Lower leg skin (tissue), 3 donors: ENCODE measurements around the gene ACTG1.

Experiments
- CTCF ChIP-seq, 3 donors: fragments of 450-650 bp; IDR thresholded peaks; one replicate each; pipeline ENCODE4 v1.5.1; 2016; ENCODE audit warnings: antibody characterized with exemption in 3 of 3, mild to moderate bottlenecking in 3 of 3, moderate library complexity in 2 of 3
- POLR2A ChIP-seq, 2 donors: fragments of 450-650 bp; IDR thresholded peaks; one replicate each; pipeline ENCODE4 v1.6.1; 2016 to 2017; ENCODE audit warnings: antibody characterized with exemption in 2 of 2, mild to moderate bottlenecking in 1 of 2, moderate library complexity in 1 of 2

- TF ChIP-seq CTCF (IDR thresholded peaks at IDR 0.05) (no peak), POLR2A (IDR thresholded peaks at IDR 0.05) (no peak)
These were observed 28.8 kb downstream of the ACTG1 start for GRCh38 chr17:81483862-81484194.
